ENCODE measurements around the gene HECW1.

- TF ChIP-seq PATZ1 (CRISPR knock-in tag; IDR thresholded peaks at IDR 0.05; ENCODE audit: borderline replicate concordance) (no peak), ARNTL (CRISPR knock-in tag; IDR thresholded peaks at IDR 0.05; ENCODE audit: borderline replicate concordance, low read depth) (no peak), OSR1 (CRISPR knock-in tag; IDR thresholded peaks at IDR 0.05) (no peak), CREB5 (CRISPR knock-in tag; IDR thresholded peaks at IDR 0.05; ENCODE audit: low read depth) (no peak)
These were observed 421.5 kb downstream of the HECW1 start for GRCh38 chr7:43533801-43534479.

All from SK-N-SH treated with all-trans-retinoic acid at 6 μM for 48 hours (cell line).